GM19328 (cell line): Measurements from ENCODE around the gene GJB2.

ENCODE experiments used
- ATAC-seq: cut with Tn5 transposase; IDR thresholded peaks from one replicate; pipeline ENCODE4 v1.9.1; 2021; ENCODE audit warnings: mild to moderate bottlenecking, moderate library complexity; ENCODE audit not compliant: unreplicated experiment

The GJB2 gene

DNA sequence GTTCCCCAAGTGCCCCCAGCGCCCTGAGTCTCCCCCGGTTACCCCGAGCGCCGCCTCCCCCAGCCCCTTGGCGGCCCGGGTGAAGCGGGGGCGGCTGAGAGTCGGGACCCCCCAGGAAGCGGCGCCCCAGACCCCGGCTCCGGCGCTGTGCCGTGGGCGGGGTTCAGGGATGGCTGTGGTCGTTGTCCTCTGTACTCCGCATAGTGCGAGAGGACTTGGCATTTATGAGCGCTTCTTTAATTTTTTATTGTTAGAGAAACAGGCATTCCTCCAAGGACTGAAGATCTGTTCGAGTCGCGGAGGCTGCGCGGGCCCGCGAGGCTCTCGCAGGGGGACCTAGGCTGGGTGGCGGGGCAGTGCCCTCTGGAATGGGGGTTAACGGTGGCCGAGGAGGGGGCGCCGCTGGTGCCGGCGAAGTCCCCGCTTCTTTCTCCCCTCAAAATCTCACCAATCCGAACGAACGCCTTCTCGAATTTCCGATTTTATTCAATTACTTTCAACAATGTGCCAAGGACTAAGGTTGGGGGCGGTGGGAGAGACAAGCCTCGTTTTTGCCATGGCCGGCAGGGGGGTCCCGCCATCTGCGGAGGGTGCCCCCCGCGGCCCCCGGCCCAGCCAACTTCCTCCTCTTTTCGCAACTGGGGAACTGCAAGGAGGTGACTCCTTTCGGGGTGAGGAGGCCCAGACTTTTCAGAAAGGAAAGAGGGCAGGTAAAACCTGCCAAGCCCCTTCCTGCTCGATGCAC is 596 bp upstream of the GJB2 start:
- no peak for ATAC-seq

DNA sequence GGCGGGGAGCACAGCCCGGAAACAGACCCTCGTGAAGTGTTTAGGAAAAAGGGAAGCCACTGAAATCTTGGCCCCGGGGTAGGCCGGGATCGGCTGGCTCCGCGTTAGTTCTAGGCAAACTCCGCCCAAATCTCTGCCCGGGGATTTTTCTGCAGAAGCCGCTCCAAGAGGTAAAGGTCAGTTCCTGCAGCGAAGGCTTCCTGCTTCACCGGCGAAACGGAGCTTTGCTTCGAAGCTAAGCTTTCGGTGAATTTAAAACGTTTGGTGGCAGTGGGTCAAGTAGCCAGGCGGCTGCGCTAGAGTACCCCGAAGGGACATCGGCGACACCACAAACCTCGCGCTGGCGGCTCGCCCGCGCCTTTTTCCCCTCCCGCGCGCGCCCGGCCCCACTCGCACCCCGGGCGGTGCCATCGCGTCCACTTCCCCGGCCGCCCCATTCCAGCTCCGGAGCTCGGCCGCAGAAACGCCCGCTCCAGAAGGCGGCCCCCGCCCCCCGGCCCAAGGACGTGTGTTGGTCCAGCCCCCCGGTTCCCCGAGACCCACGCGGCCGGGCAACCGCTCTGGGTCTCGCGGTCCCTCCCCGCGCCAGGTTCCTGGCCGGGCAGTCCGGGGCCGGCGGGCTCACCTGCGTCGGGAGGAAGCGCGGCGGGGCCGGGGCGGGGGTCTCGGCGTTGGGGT is 441 bp downstream of the GJB2 start:
- ATAC-seq, result no peak

DNA sequence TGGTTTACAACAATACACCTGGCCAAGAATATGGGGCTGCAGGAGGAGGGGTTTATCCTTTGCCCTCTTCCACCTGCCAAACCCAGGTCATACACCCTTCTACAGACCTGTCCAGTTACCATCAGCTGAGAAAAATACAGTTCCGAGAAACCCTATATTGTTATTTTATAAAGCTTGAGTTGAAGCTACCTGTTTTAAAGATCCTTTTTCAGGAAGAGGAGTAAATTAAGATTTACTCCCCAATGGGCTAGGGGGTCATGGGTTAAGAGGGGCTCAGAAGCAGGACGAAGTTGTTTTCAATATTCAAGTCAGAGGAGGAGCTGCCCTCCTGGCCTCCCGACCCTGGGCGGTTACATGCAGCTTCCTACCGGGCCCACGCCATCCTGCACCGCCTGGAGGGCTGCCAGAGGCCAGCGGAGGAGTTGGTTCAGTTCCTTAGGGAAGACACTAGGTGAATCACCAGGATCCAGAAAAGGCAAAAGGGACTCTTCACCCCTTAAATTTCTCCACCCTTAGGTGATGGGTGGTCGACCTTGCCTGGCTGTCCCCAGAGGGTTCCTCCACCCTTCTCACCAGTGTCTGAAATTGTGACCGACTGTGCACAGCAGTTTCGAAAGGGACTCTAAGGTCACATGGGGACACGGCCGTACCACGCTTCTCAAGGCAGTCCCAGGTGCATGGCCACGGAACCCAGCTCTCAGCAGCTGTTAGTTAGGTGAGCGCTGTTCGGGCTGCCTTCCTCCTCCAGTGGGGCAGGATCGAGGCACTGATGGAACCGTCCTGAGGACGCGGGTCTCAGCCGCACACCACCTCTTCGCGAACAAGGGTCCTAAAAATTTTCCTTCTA is 1.2 kb downstream of the GJB2 start:
- ATAC-seq, result no peak

DNA sequence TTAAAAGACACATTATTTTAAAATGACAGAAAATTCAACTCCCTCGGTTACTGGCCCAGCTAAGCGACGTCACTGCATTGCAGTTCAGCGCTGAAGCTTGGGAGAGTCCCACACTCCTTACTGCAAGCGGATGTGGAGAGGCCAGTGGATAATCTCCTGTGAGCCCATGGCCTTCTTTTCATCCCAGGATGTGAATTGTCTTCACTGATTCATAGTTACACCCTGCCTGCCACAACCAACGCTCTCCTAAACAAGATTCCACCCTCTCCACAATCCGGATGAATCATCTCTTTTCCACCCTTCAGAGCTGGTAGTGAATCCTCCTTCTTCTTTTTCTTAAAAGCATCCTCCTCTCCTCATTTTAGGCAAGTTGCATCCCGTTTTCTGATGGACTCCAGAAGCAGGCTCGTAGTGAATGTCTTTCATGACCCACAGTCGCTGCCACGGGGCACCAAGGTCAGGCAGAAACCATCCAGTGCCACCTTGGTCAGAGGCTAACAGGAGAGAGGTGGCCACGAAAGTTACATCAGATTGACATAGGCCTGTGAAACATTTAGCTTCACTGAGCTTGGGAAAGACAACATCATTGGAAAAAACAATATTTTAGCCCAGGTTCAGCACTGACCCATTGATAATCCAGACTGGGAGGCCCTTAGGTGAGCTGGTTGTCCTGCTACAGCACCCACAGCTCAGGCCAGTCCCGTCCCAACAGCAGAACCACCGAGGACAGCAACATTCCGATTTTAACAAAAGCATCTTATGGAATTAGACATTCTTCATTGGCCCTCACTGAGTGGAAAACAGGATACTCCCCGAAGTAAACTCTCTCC is 2.0 kb downstream of the GJB2 start:
- no peak for ATAC-seq

DNA sequence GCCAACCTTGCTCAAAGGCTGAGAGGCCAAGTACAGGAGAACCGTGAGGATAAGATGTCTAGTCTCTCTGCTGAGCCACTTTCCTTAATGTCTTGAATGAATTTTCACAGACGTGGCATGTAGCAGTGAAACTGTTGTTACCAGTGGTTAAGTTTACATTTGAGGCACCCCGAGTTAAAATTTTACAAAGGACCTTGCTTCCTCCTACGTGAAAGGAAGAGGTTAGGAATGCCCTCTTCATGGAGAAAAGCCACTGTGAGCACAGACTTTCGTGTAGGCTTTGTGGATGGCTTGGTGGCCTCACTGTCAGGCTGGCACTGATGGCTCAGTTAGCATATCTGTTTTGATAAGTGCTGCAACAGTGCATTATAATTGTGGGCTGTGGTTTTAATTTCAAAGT is 2.7 kb downstream of the GJB2 start:
- ATAC-seq, result no peak

DNA sequence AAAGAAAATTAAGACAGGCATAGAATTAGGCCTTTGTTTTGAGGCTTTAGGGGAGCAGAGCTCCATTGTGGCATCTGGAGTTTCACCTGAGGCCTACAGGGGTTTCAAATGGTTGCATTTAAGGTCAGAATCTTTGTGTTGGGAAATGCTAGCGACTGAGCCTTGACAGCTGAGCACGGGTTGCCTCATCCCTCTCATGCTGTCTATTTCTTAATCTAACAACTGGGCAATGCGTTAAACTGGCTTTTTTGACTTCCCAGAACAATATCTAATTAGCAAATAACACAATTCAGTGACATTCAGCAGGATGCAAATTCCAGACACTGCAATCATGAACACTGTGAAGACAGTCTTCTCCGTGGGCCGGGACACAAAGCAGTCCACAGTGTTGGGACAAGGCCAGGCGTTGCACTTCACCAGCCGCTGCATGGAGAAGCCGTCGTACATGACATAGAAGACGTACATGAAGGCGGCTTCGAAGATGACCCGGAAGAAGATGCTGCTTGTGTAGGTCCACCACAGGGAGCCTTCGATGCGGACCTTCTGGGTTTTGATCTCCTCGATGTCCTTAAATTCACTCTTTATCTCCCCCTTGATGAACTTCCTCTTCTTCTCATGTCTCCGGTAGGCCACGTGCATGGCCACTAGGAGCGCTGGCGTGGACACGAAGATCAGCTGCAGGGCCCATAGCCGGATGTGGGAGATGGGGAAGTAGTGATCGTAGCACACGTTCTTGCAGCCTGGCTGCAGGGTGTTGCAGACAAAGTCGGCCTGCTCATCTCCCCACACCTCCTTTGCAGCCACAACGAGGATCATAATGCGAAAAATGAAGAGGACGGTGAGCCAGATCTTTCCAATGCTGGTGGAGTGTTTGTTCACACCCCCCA is 3.8 kb downstream of the GJB2 start:
- no peak for ATAC-seq

DNA sequence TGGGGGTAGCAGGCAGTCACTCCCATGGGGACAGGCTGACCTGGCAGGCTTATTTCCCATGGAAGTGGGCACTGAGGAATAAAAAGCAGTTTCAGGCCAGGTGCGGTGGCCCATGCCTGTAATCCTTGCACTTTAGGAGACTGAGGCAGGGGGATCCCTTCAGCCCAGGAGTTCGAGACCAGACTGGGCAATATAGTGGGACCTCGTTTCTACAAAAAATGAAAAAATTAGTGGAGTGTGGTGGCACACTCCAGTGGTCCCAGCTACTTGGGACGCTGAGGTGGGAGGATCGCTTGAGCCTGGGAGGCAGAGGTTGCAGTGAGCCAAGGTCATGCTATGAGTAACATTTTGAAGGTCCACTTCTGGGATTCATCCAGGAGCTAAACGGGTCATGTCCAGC is 6.0 kb downstream of the GJB2 start:
- no peak for ATAC-seq

DNA sequence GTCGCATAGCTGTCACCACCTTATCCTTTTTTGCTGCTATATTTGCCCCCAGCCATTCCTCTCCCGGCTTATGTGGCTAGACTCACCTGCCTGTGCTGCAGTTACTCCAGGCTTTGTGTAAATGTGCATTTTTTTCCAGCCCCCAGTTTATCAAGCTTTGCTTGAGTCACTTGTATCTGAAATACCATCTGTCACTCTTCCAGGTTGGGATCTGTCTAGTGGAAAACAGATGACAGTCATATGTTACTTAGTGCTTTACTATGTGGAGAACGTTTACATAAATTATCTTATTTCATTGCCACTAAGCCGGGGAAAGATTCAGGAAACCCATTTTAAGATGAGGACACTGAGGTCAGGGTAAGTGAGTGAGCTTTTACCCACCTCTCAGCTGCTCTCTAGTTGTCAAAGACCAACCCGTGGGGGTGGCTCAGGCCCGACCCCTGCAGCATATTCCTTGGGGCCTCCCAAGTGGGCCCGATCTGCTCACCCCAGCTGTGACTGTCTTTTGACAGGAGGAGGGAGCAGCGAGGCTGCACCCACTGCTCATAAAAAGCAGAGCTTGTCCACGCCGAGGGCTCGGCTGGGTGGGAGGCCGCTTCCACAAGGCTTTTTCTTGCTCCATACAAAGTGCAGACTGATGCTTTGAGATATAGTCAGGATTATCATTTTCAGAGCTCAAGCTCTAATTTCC is 7.2 kb downstream of the GJB2 start:
- no peak for ATAC-seq

DNA sequence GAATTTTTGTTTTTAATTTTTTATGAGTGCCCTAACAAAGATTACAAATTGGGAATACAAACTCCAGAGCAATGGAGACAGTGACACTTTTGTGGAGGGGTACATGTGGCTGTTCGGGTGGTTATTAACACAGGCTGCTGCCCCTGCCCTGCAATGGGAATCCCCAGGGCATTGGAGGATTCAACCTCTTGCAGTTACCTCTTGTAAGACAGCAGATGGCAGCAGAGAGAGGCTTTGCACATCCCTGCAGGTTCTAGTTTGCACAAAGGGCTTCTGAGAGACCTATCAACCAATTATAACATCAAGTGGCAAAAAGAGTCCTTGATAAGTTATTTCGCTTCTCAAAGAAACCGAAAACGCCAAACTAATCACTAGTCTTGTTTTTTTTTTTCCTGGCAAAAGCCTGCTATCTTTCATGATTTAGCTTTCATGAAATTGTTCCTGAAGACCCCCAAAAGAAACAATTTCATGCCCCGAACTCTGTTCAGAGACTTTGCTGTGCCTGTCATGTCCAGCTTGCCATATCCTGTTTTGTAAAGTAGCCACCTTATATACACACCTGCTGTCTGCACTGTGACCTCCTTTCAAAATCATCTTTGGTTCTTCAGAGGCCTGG is 10.4 kb downstream of the GJB2 start:
- no peak for ATAC-seq

DNA sequence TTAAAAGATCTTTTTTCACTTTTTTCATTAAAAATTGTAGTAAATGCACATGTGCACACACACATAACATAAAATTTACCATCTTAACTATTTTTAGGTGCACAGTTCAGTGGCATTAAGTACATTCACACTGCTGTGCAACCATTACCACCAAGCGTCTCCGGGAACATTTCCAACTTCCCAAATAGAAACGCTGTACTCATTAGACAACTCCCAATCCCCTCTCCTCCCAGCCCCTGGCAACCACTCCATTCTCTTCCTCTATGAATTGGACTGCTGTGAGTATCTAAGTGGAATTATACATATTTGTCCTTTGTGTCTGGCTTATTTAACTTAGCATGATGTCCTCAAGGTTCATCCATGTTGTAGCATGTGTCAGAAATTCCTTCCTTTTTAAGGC is 11.6 kb downstream of the GJB2 start:
- ATAC-seq, result no peak

DNA sequence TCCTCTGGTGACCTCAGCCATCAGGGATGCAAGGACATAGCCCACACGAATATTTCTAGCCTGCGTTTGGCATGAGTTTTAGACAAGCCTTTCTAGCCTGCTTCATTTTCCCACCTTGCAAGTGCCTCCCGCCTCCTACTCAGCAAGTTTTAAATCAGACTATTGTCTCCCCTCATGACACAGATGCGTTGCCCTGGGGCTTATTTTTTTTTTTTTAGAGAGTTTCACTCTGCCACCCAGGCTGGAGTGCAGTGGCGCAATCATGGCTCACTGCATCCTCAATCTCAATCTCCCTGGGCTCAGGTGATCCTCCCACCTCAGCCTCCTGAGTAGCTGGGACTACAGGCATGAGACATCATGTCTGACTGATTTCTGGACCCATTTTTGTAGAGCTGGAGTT is 14.6 kb downstream of the GJB2 start:
- ATAC-seq, result no peak

DNA sequence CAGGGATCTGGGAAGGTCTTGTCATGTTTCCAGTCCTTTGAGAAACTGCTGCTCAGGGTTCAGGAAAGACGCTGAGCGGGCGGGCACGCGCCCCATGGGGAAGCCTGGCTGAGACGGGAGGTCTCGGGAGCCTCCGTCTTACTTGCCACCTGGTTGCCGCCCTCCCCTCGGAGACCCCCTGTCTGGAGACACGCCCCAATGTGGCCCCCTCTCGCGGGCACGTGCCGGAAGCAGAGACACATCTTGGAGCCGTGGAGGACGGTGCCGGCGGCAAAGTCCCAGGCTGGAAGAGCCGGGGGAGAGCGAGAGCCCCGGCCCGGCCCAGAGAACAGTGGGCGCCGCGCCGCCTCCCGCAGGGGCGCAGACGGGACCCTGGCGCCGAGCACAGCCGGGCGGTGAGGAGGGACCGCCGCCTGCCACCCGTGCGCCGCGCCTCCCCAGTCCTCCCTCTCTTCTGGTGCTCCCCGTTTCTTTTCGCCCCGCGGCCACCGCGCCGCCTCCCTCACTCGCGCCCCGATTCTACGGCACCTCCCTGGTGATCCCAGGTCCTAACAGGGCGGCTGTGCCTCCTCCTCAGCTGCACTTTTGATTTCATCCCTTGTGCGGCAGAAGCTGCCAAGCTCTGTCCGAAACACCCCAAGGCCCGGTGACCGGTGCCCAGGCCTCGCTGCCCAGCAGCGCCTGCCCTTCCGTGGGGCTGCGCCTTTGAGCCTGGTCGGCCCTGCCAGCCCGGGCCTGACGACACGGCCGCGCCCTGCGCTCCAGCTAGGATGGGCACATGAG is 15.5 kb downstream of the GJB2 start:
- ATAC-seq, result no peak

DNA sequence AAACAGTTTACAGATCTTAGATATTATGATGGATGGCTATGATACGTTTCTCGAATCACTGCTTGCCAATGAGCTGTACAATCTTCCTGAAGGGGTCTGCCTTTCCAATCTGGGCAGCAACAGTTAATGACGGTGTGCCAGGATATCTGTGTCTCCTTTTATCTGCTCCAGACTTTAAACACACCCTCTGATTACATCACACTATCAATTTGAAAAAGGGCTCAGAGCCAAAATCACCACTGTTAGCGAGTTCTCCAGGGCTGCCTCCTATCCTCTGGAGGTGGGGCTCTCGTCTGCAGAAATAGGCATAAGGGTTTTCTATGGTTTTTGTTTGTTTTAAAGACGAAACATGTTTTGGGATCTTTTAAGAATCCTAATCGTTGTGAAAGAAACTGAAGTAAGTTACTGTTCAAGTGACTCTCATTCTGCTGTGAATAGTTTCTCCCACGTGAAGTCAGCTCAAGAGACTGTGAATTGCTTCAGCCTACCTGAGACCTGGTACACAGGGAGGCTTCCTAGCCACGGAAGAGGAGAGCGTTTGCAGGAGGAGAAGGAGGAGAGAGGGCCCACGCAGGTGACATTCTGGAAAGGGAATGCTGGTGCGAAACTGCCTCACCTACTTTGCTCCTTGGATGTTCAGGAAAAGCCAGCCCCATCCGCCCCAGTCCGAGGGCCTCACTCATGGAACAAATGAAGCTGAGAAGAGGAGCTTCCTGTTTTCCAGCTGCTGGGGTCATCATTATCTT is 16.7 kb downstream of the GJB2 start:
- no peak for ATAC-seq

DNA sequence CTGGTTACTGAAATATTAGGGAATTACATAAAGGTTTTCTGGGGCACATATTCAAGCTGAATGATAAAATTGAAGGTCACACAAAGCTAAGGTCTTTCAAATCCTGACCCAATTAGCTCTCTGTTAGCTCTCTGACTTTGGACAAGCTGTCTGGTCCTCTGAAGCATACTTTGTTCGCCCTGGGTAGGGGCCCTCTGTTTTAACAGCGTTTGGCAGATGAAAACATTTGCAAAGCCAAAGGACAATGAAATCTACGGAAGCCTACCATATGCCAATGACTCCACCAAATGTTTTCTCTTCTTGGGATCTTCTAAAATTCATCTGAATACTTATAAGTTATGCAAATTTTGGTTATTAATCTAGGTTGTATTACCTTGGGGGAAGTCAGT is 17.3 kb downstream of the GJB2 start:
- no peak for ATAC-seq

DNA sequence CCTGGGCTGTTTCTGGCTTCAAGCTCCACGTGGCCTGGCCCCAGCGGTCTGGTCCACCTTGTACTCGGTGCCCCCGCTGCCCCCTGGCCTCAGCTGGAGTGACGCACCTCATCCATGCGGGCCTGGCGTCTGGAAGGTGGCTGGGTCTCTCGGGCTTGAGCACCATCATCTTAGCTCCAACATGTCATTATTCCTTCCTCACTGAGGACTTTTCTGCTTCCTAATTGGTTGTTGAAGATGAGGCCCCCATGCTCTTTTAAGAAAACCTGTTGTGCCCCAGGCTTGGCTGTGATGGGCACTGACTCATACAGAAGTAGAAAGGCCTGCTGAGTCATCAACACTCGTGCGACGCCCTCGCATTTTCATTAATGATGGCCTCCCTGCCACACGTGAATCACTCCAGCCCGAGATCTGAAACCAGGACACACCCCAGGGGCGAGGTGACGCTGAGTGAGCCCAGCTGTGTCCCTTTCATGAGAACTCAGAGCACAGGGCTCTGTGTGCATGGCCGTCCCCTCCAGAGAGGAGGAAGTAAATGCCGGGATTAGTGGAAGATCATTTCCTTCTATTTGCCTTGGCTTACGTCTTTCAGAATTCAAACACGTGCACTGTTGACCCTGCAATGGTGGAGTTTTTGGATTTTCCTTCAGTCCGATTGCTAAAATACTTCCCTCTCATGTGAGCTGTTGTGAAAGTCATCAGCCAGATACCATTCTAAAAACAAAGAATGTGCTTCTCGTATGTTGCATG is 17.9 kb downstream of the GJB2 start:
- peak; percentile 69 for ATAC-seq

DNA sequence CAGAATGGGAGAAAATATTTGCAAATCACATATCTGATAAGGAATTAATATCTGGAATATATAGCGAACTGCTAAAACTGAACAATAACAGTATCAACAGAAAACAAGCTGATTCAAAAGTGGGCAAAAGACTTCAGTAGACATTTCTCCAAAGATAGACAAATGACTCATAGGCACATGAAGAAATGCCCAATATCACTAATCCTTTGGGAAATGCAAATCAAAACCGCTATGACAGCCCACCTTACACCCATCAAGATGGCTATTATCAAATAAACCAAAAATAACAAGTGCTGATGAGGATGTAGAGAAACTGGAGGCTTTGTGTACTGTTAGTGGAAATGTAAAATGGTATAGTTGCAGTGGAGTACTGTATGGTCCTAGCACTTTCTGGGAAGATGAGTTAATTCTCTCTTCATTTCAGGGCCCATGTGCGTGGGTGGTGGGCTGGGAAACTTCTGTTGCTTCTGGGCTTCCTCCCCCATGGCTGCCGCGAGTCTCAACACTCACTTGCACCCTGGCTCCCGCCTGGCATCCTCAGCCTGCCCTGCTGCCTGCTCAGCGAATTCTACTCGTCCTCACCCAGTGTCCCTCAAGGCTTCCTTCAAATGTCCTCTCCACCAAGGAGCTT is 19.5 kb downstream of the GJB2 start:
- no peak for ATAC-seq
